Adrenal gland (tissue), 5 donors: ENCODE data around the gene NSRP1.

Source experiments
- CTCF ChIP-seq, 6 experiments: fragments of 450-650 bp in 4 of 6; fragments of 200-600 bp in 2 of 6; sonication (generic) in 1 of 6; IDR thresholded peaks; 1 replicate in 5 of 6; 2 replicates in 1 of 6; pipeline versions ENCODE4 v1.5.1 to v1.8.0; 2016 to 2021; ENCODE audit warnings: antibody characterized with exemption in 6 of 6, mild to moderate bottlenecking in 2 of 6, moderate library complexity in 1 of 6
- POLR2A ChIP-seq, 2 donors: fragments of 450-650 bp; IDR thresholded peaks; one replicate each; pipeline ENCODE4 v1.6.1; 2017; ENCODE audit warnings: antibody characterized with exemption in 2 of 2, mild to moderate bottlenecking in 2 of 2, moderate library complexity in 1 of 2
- donor health status: DM: no; HTN: no; CAD: no.

GRCh38 chr17:30200106-30200505, 83.5 kb downstream of the NSRP1 start:
- no peak for TF ChIP-seq CTCF (IDR thresholded peaks at IDR 0.05)
- no peak for TF ChIP-seq POLR2A (IDR thresholded peaks at IDR 0.05)
